GM12892 (cell line): ENCODE results near the gene RGS9BP.

Experiments
- POLR2A ChIP-seq: IDR thresholded peaks from 2 replicates; pipeline ENCODE4 v1.6.1; 2011; ENCODE audit warnings: low read depth, low read length, control low read depth
- POLR2AphosphoS5 ChIP-seq: IDR thresholded peaks from 2 replicates; pipeline ENCODE4 v1.6.1; 2011; ENCODE audit warnings: low read depth, low read length, control low read depth
- TAF1 ChIP-seq: IDR thresholded peaks from 2 replicates; pipeline ENCODE4 v1.6.1; 2011; ENCODE audit warnings: low read depth, mild to moderate bottlenecking, control low read depth, low read length, borderline replicate concordance

DNA sequence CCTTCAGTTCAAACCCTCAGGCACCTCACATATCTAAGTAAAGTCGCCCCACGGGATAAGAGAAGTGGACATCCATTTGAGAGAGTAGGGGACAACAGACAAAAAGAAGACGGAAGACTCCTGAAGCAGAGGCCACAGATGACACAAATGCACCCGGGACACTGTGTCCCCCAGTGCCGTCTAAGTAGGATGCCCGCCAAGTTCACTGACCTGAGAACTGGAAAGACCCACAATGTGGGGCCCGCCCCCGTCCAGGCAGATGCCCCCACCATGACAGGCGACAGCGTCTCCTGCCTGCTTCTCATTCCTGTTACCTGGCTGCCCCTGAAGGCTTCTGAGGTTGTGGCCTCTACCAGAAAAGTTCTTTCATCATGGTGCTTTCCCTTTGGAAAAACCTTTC, 17.6 kb upstream of the RGS9BP start:
- TF ChIP-seq POLR2AphosphoS5 (no peak), POLR2A (no peak), TAF1 (no peak)
